SK-N-SH (cell line): Measurements from ENCODE around the gene NELFB. TPM values are rescaled to one million over a fixed set of nuclear protein-coding genes. Genes with fewer than 3 reads are reported as not detected.

Experiments used
- CTCF ChIA-PET: fragments of 300-600, 350-600 bp; formaldehyde crosslinking; extraction: SDS; loops from one replicate; lab custom pipeline; 2021; lab: Yijun Ruan, JAX
- POLR2A ChIA-PET: fragments of 350-600 bp; sonication (Branson Sonifier 250); formaldehyde crosslinking; extraction: SDS; loops from one replicate; lab custom pipeline; 2020; ENCODE audit warnings: antibody characterized with exemption, inconsistent platforms; lab: Yijun Ruan, JAX
- DNase-seq: peaks from one replicate; pipeline ENCODE4 v3.0.0; 2012
- H2AFZ ChIP-seq: fragments of 200-600 bp; sonication (generic); 2 replicates; pipeline ENCODE4 v1.8.1; 2016; ENCODE audit warnings: antibody characterized with exemption, mild to moderate bottlenecking, low read depth
- H3F3A ChIP-seq: fragments of 200-600 bp; sonication (generic); replicated peaks from 2 replicates; pipeline ENCODE3; 2016; ENCODE audit warnings: antibody characterized with exemption, mild to moderate bottlenecking; ENCODE audit not compliant: insufficient read depth
- H3K27ac ChIP-seq, 2 experiments: fragments of 200-500 bp in 1 of 2; fragments of 200-600 bp in 1 of 2; sonication (Bioruptor generic) in 1 of 2; sonication (generic), shearing (Covaris generic) in 1 of 2; 2 replicates each; pipeline versions ENCODE4 v1.5.1 to v1.6.1; 2014 to 2016; ENCODE audit warnings: low read depth in 2 of 2, inconsistent platforms in 1 of 2, low read length in 1 of 2, mild to moderate bottlenecking in 1 of 2, mixed read lengths in 1 of 2
- H3K27me3 ChIP-seq: fragments of 200-600 bp; sonication (generic), shearing (Covaris generic); 2 replicates; pipeline ENCODE4 v1.6.1; 2016; ENCODE audit warnings: mixed run types; ENCODE audit not compliant: insufficient read depth
- H3K36me3 ChIP-seq, 2 experiments: fragments of 200-500 bp in 1 of 2; fragments of 200-600 bp in 1 of 2; sonication (Bioruptor generic) in 1 of 2; sonication (generic) in 1 of 2; replicated peaks in 1 of 2; 2 replicates each; pipeline versions ENCODE3 to v1.5.1; 2014 to 2016; ENCODE audit warnings: low read length in 1 of 2, mild to moderate bottlenecking in 1 of 2; ENCODE audit not compliant: insufficient read depth in 2 of 2, control insufficient read depth in 1 of 2
- H3K4me1 ChIP-seq, 2 experiments: fragments of 200-500 bp in 1 of 2; fragments of 200-600 bp in 1 of 2; sonication (Bioruptor generic) in 1 of 2; sonication (generic), shearing (Covaris generic) in 1 of 2; 2 replicates each; pipeline versions ENCODE4 v1.5.1 to v1.6.1; 2014 to 2016; ENCODE audit warnings: low read depth in 1 of 2, low read length in 1 of 2, mixed run types in 1 of 2; ENCODE audit not compliant: insufficient read depth in 2 of 2, control insufficient read depth in 1 of 2
- H3K4me2 ChIP-seq: fragments of 200-600 bp; sonication (generic), shearing (Covaris generic); 2 replicates; pipeline ENCODE4 v1.6.1; 2017; ENCODE audit warnings: mixed run types
- H3K4me3 ChIP-seq, 2 experiments: fragments of 200-500 bp in 1 of 2; fragments of 200-600 bp in 1 of 2; sonication (Bioruptor generic) in 1 of 2; sonication (generic), shearing (Covaris generic) in 1 of 2; 2 replicates each; pipeline versions ENCODE4 v1.5.1 to v1.8.1; 2014 to 2016; ENCODE audit warnings: low read depth in 2 of 2, inconsistent platforms in 1 of 2, low read length in 1 of 2, mild to moderate bottlenecking in 1 of 2, mixed read lengths in 1 of 2, moderate library complexity in 1 of 2
- H3K79me2 ChIP-seq: fragments of 200-600 bp; sonication (generic); 2 replicates; pipeline ENCODE4 v1.8.1; 2017; ENCODE audit warnings: mild to moderate bottlenecking; ENCODE audit not compliant: insufficient read depth
- H3K9ac ChIP-seq: fragments of 200-600 bp; sonication (generic); 2 replicates; pipeline ENCODE4 v1.6.1; 2017; ENCODE audit warnings: mixed run types
- H3K9me2 ChIP-seq: fragments of 200-600 bp; sonication (generic); 2 replicates; pipeline ENCODE4 v1.6.1; 2017; ENCODE audit warnings: mixed run types
- H3K9me3 ChIP-seq: fragments of 200-600 bp; sonication (generic); 2 replicates; pipeline ENCODE4 v1.6.1; 2017; ENCODE audit warnings: mixed run types, mild to moderate bottlenecking, moderate library complexity
- H4K20me1 ChIP-seq: fragments of 200-600 bp; sonication (generic); 2 replicates; pipeline ENCODE4 v1.6.1; 2017; ENCODE audit warnings: mild to moderate bottlenecking, mixed run types; ENCODE audit not compliant: insufficient read depth
- CHD2 ChIP-seq: fragments of 150-350 bp; IDR thresholded peaks from 2 replicates; pipeline ENCODE4 v1.6.1; 2018; ENCODE audit warnings: low read length; ENCODE audit not compliant: partially characterized antibody
- ELF1 ChIP-seq: IDR thresholded peaks from 2 replicates; pipeline ENCODE4 v1.4.0; 2012
- FOSL2 ChIP-seq: IDR thresholded peaks from 2 replicates; pipeline ENCODE4 v1.4.0; 2012; ENCODE audit warnings: low read depth, mild to moderate bottlenecking, moderate library complexity, borderline replicate concordance
- FOXM1 ChIP-seq: IDR thresholded peaks from 2 replicates; pipeline ENCODE4 v1.4.0; 2012; ENCODE audit warnings: low read depth, mild to moderate bottlenecking
- GABPA ChIP-seq: IDR thresholded peaks from 2 replicates; pipeline ENCODE4 v1.4.0; 2012; ENCODE audit warnings: low read depth, mild to moderate bottlenecking
- GATA2 ChIP-seq: sonication (generic); formaldehyde crosslinking; IDR thresholded peaks from 2 replicates; pipeline ENCODE4 v1.5.0; 2020; ENCODE audit warnings: mild to moderate bottlenecking, missing genetic modification reagents
- MXI1 ChIP-seq: IDR thresholded peaks from 2 replicates; pipeline ENCODE4 v1.6.1; 2012; ENCODE audit warnings: mild to moderate bottlenecking, low read depth, low read length, improper control_type of control experiment
- NFIC ChIP-seq: IDR thresholded peaks from 2 replicates; pipeline ENCODE4 v1.4.0; 2012; ENCODE audit warnings: borderline replicate concordance
- NRF1 ChIP-seq: IDR thresholded peaks from 2 replicates; pipeline ENCODE4 v1.6.1; 2012; ENCODE audit warnings: low read depth, mild to moderate bottlenecking, low read length
- POLR2AphosphoS5 ChIP-seq: IDR thresholded peaks from 2 replicates; pipeline ENCODE4 v1.6.1; 2012; ENCODE audit warnings: low read depth, low read length
- RAD21 ChIP-seq: IDR thresholded peaks from 2 replicates; pipeline ENCODE4 v1.6.1; 2012; ENCODE audit warnings: mild to moderate bottlenecking, low read length
- RCOR1 ChIP-seq: fragments of 150-350 bp; IDR thresholded peaks from 2 replicates; pipeline ENCODE4 v1.6.1; 2017; ENCODE audit warnings: antibody characterized with exemption, low read length
- SIN3A ChIP-seq: IDR thresholded peaks from 2 replicates; pipeline ENCODE4 v1.6.1; 2012; ENCODE audit warnings: low read depth, mild to moderate bottlenecking, low read length, moderate library complexity, borderline replicate concordance
- SMC3 ChIP-seq: IDR thresholded peaks from 2 replicates; pipeline ENCODE4 v1.6.1; 2012; ENCODE audit warnings: low read depth, low read length, improper control_type of control experiment
- TCF12 ChIP-seq: IDR thresholded peaks from 2 replicates; pipeline ENCODE4 v1.4.0; 2012
- YY1 ChIP-seq: IDR thresholded peaks from 2 replicates; pipeline ENCODE4 v1.4.0; 2012; ENCODE audit warnings: low read depth, mild to moderate bottlenecking
- WGBS: methylation state at CpG from one replicate; pipeline ENCODE4 v1.1.6; 2017; ENCODE audit warnings: low lambda C conversion rate; 5-methylcytosine and 5-hydroxymethylcytosine counted together
- polyA plus RNA-seq, 3 experiments: library from polyadenylated mRNA; depleted of rRNA; stranded (reverse); fragments of >200 nt; gene quantifications; 2 replicates each; pipeline ENCODE4 v1.2.3, GENCODE V29; 2012
- TF ChIP-seq, protein P1 (sequence below): IDR thresholded peaks from 2 replicates; pipeline ENCODE4 v1.4.0; 2012; ENCODE audit warnings: low read depth, borderline replicate concordance
- TF ChIP-seq, protein P2 (sequence below): fragments of 200-600 bp; sonication (generic); IDR thresholded peaks from 2 replicates; pipeline ENCODE4 v1.6.1; 2017; ENCODE audit warnings: antibody characterized with exemption, mild to moderate bottlenecking, moderate library complexity
- TF ChIP-seq, protein P3 (sequence below): fragments of 150-350 bp; IDR thresholded peaks from 2 replicates; pipeline ENCODE4 v1.6.1; 2016; ENCODE audit warnings: mild to moderate bottlenecking, low read depth, low read length
- TF ChIP-seq, protein P4 (sequence below): fragments of 150-350 bp; IDR thresholded peaks from 2 replicates; pipeline ENCODE4 v1.6.1; 2017; ENCODE audit warnings: antibody characterized with exemption, low read length, low read depth, borderline replicate concordance

NELFB gene
- polyA plus RNA-seq, 1 of the 3 experiments (the other 2 are of a cell fraction) = 62.7 TPM

DNA sequence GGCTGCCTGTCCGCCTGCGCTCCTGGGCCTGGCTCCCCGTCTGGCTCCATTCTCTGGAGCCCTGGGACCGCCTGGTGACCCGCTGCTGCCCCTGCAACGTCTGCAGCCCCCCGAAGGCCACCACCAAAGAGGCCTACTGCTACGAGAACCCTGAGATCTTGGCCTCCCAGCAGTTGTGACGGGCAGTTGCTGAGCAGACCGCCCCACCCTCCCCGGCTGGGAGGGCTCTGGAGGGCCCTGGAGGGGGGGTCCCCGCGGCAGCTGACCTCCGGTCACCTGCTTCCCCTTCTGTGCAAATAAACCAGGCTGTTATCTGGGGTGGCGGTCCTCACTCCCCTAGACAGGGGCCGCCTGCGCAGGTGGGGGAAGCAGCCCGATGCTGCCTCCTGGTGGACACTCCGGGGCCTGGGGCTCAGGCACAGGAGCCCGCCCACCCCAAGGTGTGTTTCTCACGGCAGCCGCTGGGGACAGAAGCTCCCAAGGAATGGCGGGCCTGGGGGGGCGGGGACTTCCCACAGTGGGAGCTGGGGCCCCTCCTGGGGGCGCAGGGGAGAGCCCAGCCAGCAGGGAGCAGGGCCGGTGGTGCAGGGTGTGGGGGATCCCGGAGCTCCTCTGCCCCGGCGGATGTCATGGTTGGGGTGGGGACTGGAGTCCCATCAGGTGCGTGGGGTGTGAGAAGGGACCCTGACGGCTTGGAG lies 18.7 kb upstream of the NELFB start:
- ChIA-PET POLR2A (interaction anchor here (0.7 to 1.3 kb wide), 7 partner anchors 18 to 187 kb away, joined by 3 to 4 read pairs (median 3); partner anchors contain the start of genes EXD3, NDOR1, NOXA1 and TMEM203), CTCF (interaction anchor here (0.6 to 4.5 kb wide), 61 partner anchors 12 to 426 kb away, joined by 3 to 95 read pairs (median 4); partner anchors contain the start of genes ANAPC2, CYSRT1, DPP7 and GRIN1)
- Histone ChIP-seq H3K9me3 (no peaks in the 10 kb centered on the region), H3K9ac (no peak overlapping the region), H3K9me2 (no peaks in the 10 kb centered on the region), H2AFZ (no peak overlapping the region), H3K36me3 (no peaks in the 10 kb centered on the region), H3K4me2 (no peak overlapping the region), H3K79me2 (peaks cover 27% of the 10 kb centered on the region), H3K27ac (no peak overlapping the region), H3F3A (peaks cover 9% of the 10 kb centered on the region), H3K4me3 (peak overlapping the region in 1 of 2 experiments; percentile 44; a peak in 1 of 4 replicates), H3K4me1 (peaks cover 9 to 22% of the 10 kb centered on the region in 2 experiments; a peak in 2 of 4 replicates)
- DNase-seq = peak; percentile 98
- 61% methylated on average over 10 of the region's 31 CpGs for WGBS
- TF ChIP-seq RAD21 (peak; percentile 70), FOXM1 (no peak), NFIC (no peak), POLR2AphosphoS5 (peak; percentile 34; the same call in 1 of the 2 replicates), TCF12 (no peak), GATA2 (CRISPR knock-in tag) (no peak), SIN3A (0 out of 2 replicates have a peak, but pooled peaks have one; percentile 51), CHD2 (peak; percentile 59), MXI1 (no peak), GABPA (no peak), YY1 (peak; percentile 64; the same call in 1 of the 2 replicates), RCOR1 (no peak), SMC3 (peak; percentile 72), NRF1 (peak; percentile 62), ELF1 (no peak), FOSL2 (no peak)
- TF ChIP-seq, protein P1, sequence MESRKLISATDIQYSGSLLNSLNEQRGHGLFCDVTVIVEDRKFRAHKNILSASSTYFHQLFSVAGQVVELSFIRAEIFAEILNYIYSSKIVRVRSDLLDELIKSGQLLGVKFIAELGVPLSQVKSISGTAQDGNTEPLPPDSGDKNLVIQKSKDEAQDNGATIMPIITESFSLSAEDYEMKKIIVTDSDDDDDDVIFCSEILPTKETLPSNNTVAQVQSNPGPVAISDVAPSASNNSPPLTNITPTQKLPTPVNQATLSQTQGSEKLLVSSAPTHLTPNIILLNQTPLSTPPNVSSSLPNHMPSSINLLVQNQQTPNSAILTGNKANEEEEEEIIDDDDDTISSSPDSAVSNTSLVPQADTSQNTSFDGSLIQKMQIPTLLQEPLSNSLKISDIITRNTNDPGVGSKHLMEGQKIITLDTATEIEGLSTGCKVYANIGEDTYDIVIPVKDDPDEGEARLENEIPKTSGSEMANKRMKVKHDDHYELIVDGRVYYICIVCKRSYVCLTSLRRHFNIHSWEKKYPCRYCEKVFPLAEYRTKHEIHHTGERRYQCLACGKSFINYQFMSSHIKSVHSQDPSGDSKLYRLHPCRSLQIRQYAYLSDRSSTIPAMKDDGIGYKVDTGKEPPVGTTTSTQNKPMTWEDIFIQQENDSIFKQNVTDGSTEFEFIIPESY = no peak
- TF ChIP-seq, protein P2, sequence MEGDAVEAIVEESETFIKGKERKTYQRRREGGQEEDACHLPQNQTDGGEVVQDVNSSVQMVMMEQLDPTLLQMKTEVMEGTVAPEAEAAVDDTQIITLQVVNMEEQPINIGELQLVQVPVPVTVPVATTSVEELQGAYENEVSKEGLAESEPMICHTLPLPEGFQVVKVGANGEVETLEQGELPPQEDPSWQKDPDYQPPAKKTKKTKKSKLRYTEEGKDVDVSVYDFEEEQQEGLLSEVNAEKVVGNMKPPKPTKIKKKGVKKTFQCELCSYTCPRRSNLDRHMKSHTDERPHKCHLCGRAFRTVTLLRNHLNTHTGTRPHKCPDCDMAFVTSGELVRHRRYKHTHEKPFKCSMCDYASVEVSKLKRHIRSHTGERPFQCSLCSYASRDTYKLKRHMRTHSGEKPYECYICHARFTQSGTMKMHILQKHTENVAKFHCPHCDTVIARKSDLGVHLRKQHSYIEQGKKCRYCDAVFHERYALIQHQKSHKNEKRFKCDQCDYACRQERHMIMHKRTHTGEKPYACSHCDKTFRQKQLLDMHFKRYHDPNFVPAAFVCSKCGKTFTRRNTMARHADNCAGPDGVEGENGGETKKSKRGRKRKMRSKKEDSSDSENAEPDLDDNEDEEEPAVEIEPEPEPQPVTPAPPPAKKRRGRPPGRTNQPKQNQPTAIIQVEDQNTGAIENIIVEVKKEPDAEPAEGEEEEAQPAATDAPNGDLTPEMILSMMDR = peak; percentile 94
- TF ChIP-seq, protein P3, sequence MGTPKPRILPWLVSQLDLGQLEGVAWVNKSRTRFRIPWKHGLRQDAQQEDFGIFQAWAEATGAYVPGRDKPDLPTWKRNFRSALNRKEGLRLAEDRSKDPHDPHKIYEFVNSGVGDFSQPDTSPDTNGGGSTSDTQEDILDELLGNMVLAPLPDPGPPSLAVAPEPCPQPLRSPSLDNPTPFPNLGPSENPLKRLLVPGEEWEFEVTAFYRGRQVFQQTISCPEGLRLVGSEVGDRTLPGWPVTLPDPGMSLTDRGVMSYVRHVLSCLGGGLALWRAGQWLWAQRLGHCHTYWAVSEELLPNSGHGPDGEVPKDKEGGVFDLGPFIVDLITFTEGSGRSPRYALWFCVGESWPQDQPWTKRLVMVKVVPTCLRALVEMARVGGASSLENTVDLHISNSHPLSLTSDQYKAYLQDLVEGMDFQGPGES = no peak
- TF ChIP-seq, protein P4, sequence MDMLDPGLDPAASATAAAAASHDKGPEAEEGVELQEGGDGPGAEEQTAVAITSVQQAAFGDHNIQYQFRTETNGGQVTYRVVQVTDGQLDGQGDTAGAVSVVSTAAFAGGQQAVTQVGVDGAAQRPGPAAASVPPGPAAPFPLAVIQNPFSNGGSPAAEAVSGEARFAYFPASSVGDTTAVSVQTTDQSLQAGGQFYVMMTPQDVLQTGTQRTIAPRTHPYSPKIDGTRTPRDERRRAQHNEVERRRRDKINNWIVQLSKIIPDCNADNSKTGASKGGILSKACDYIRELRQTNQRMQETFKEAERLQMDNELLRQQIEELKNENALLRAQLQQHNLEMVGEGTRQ = no peak
- TF ChIP-seq, all 33 proteins: peak for 8
- Histone ChIP-seq H3K27me3 (no peaks in the 10 kb centered on the region), H4K20me1 (no peaks in the 10 kb centered on the region)
